GM18858 (cell line): ENCODE data around the gene GAS2L3.
"Not testable (repeated sequence)": the region's sequence is repeated elsewhere in the genome, so short reads cannot be mapped to it uniquely, and the experiment has no call there.

Experiments
- ATAC-seq: cut with Tn5 transposase; IDR thresholded peaks from one replicate; pipeline ENCODE4 v1.9.1; 2021; ENCODE audit not compliant: unreplicated experiment

The GAS2L3 gene

DNA sequence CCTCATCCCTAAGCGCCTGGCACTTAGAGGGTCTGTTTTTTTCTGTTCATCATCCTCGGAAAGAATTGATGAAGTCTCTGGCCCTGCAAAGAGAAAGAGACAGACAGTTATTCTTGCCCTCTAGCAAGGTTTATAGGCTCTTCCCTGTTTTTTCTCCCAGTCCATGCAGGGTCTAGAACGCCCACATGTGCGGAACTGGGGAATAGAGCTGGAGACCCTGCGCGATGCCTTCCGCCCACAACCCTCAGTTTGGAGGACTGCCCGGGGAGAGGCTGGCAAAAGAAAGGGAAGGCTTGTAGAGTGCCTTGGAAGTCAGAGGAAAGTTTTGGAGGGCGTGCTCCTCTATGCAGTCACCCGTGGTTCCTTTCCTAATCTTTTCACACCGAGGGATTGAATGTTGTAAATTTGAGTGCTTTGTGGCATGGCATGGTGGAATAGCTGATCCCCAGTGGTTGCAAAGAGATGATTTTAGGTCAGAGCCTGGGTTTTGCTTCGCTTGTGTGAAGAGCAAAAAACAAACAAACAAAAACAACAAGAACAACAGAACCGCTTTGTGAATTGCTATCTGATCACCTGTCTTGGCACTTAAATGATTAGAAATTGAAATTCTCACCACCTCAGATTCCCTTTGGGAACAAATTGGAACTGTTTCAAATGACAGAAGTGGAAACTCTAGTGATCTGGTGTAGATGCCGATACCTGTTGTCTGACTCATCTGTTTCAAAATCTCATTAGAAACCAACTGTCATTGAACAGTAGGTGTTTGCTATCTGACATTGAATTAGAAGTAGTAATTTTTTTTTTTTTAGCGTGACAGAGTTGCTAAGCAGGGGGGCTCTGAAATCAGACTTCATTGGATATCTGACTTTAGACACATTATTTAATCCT lies 947 bp downstream of the GAS2L3 start:
- ATAC-seq: no peak

DNA sequence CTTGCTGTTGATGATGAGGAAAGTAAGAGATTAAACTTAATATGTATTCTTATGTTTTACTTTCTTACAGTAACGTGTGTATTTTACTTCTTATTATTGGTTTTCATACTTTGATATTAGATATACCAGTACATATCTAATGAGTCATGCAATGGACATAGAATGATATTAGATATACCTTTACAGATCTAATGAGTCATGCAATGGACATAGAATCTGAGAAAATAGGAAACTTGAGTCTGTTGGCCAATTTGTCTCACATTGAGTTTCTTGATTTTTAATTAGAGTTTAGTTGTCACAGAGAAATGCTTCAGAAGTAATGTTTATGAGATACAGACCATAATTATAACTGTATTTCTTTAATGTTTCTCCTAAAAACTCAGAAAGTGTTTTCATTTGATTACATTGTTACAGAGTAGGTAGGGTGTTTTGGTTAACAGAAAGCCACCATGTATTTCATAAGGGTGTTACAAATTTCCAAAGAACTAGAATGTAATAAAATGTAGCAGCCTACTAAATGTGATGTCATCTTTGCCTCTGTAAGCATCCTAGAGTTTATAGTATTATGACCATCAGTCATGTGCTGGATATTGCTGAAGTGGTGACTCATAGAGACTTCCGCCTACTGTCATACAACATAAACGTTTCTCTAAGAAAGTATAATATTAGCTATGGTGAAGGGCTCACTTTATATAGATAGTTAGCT lies 3.0 kb downstream of the GAS2L3 start:
- no peak for ATAC-seq

DNA sequence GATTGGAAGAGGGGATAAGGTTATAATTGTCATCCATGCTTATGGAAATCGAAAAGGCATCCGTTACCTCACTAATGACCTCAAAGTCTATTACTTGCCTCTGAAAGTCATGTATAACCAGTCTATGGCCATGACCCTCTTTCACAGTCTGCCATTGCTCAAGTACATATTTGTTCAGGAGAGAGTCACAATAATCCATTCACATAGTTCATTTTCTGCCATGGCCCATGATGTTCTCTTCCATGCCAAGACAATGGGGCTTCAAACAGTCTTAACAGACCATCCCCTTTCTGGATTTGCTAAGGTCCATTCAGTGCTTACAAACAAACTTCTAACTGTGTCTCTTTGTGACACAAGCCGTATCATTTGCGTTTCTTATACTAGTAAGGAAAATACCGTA lies 5.4 kb downstream of the GAS2L3 start:
- no peak for ATAC-seq

DNA sequence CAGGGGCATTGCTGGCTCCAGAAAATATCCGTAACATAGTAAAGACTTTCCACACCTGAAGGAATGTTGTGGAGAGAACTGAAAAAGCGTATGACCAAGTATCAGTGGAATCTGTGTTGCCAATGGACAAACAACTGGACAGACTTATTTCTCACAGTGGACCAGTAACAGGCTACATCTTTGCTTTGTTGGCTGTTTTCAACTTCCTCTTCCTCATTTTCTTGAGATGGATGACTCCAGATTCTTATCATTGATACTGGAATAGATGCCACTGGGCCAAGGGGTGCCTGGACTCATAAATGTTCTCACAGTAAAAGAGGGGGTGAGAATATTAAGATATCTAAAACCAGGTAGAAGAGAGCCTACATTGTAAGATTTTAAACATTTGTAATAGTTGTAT lies 6.4 kb downstream of the GAS2L3 start:
- no peak for ATAC-seq

DNA sequence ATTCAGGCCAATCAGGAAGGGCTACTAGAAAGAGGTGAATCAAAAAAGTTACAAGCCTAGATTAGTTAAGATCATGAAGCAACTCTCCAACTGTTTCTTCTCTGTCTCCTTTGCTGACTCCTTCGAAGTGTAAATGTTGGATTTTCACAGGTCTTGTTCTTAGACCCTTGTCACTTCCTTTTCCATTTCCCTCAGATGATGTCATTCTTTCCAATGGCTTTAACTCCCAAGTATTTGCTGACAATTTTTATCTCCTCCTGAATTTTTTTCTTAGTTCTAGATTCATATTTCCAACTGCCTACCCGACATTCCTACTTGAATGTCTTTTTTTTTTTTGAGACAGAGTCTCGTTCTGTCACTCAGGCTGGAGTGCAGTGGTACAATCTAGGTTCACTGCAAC lies 10.8 kb downstream of the GAS2L3 start:
- no peak for ATAC-seq

DNA sequence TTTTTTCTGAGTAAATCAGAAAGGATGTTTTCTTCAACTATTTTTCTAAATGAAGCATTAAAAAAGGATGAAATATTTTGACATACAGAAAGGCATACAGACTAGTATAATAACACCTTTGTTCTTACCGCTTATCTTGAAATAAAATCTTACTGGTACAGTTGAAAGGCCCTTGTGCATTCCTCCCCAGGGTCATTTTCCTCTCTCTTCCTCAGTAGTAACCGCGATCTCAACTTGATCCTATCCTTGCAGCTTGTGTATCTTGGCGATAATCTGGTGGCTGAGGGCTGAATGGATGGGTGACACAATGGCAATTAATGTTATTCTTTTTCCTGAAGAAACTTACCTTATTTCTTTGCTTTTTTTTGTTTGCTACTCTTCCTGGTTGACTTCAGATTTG lies 18.5 kb downstream of the GAS2L3 start:
- ATAC-seq: no peak

DNA sequence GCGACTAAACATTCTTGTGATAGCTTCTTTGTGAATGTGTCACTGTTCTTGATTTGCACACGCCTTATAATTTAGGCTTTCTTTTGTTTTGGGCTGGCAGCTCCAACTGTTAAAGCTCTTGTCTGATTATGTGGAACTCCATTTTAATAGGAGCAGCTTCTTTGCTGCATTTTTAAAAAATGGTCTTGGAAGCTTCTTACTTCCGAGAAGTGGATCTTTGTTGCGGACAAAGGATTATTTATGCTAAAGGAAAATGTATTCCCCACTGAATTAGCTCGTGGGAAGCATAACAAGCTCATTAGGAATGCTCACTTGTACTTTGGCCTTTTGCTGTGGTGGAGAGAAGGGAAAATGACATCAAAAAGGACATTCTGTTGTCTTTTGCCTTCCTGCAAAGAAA lies 20.0 kb downstream of the GAS2L3 start:
- ATAC-seq: no peak

DNA sequence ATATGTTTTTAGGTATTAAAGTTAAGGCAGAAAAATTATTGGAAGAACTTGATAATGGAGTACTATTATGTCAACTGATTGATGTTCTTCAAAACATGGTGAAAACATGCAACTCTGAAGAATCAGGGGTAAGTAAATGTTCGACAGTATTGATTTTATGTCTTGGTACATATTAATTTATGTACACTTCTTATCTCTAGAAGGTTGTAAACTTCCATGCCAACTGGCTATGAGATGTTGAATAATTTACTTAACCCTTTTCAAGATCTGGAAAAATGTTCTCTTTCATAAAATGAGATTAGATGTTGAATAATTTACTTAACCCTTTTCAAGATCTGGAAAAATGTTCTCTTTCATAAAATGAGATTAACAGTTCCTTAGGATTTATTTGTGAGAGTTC lies 28.1 kb downstream of the GAS2L3 start:
- no peak for ATAC-seq

DNA sequence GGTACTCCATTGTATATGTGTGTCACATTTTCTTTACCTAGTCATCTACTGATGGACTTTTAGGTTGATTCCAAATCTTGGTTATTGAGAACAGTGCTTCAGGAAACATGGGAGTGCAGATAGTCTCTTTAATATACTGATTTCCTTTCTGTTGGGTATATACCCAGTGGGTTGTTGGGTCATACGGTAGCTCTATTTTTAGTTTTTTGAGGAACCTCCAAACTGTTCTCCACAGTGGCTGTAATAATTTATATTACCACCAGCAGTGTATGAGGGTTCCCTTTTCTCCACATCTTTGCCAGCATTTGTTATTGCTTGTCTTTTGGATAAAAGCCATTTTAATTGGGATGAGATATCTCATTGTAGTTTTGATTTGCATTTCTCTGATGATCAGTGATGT lies 29.5 kb downstream of the GAS2L3 start:
- ATAC-seq: not testable (repeated sequence)

DNA sequence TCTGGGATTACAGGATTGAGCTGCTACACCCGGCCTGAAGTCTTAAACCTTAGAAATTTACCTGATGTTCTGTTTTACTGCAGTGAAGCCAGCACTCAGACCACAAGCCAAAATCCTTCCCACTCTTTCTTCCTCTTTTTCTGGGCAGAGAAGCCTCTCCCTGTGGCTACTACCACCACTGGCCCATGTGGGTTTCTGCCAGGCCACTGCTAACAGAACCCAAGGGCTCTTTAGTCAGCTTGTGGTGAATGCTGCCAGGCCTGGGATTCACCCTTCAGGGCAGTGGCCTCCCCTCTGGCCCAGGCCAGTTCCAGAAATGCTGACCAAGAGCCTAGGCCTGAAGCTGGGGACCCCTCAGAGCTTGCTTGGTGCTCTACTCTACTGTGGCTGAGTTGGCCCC lies 35.3 kb downstream of the GAS2L3 start:
- no peak for ATAC-seq

DNA sequence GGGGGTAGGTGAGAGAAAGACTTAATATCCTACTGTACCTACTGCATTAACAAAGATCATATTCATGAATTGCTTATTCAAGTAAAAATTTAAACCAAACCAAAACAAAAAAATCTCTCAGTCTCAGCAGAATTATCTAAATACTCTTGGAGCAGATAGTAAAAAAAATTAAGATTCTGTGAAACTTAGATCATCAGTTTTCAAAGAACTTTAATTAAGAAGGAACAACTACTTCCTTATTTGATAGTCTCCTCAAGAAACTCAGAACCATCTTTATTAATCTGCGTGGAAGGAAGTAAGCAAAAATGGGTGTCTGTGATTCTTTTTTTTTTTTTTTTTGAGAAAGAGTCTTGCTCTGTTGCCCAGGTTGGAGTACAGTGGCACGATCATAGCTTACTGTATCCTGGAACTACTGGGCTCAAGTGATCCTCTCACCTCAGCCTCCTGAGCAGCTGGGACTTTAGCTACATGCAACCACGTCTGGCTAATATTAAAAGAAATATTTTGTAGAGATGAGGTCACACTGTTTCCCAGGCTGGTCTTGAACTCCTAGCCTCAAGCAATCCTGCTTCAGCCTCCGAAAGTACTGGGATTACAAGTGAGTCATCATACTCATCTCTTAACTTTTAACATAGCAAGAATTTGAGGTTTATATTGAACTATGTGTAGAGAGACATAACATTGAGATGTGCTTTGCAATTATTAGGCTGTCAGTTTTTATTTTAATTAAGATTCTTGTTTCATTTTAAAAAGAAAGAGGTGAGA lies 37.4 kb downstream of the GAS2L3 start:
- no peak for ATAC-seq

DNA sequence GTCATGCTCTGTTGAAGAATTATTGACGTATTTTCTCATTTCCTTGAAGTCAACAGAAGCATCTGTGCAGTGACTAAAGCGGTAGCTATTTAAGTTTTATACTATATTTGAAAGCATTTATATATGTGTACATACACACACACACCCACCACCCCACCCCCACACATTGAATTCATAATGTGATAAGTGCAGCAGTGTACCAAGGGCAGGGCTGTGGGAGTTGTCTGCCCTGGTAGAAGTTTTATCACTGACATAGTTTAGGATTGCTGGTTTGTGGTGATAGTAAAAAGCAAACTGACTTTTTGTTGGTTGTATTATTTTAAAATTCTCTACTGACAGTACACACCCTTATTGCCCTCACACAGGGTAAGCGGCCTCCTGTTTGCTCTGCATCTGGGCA lies 39.1 kb downstream of the GAS2L3 start:
- no peak for ATAC-seq

DNA sequence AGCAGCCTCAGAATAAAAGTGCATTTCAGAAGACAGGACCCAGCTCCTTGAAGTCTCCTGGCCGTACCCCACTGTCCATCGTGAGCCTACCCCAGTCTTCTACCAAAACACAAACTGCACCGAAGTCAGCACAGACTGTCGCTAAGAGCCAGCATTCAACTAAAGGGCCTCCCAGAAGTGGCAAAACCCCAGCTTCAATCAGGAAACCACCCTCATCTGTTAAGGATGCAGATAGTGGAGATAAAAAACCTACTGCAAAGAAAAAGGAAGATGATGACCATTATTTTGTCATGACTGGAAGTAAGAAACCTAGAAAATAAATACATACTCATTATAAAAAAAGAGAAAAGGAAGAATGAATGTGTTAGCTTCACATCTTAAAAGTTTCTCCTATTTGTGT lies 51.1 kb downstream of the GAS2L3 start:
- ATAC-seq: no peak

DNA sequence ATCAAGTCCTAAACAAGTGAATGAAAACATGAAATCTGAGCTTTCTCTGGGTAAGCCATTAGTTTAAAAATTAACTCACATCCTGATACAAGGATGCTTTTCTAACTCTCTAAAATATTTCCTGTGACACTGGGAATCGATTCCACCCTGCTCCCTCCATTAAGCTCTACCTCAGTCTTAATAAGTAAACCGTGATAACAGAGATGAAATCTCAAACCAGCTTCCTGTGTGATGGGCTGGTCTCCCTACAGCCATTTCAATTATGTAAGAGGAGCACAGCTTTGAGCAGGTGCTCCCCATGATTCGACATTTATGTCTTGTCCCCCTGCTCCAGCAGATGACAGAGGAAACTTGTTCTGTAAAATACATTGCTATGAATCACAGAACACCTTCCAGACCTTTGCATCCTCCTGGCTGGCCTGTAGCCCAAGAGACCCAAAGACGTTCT lies 59.0 kb downstream of the GAS2L3 start:
- no peak for ATAC-seq

DNA sequence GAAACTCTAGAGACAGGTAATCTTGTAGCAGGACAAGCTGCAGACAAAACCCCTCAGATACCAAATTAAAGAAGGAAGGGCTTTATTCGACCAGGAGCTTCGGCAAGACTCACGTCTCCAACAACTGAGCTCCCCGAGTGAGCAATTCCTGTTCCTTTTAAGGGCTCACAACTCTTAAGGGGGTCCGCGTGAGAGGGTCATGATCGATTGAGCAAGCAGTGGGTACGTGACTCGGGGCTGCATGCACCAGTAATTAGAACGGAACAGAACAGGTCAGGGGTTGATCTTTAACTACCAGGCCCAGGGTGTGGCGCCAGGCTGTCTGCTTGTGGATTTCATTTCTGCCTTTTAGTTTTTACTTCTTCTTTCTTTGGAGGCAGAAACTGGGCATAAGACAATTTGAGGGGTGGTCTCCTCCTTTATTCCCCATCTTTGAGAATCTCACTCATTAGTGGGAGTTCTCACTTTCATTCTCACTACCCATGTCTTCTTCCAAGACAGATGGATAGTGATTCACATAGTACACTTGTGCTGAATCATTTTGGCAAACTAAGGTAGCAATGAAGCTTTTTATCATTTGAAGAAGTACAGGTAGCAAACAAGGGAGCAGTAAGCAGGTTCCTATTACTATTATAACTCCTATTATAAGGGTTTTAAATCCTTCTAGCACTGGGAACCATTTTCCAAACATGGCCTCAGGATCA lies 59.8 kb downstream of the GAS2L3 start:
- ATAC-seq: not testable (repeated sequence)

DNA sequence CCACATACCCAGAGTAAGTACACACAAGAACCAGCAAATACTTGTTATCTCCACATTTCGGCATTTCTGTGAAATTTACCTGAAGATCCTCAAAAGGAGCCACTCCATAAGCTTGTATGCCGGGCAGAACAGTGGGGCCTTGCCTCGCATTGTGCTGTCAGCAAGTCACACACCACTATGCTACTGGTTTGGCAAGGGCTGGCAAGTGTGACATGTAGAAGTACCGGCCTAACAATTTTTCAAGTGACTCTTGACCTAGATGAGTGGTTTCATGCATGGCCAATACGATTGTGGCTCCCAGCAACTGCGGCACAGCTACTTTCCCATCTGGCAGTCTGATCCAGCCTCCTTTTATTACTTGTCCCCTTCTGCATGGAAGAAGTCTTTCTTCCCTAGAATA lies 69.8 kb downstream of the GAS2L3 start:
- no peak for ATAC-seq

DNA sequence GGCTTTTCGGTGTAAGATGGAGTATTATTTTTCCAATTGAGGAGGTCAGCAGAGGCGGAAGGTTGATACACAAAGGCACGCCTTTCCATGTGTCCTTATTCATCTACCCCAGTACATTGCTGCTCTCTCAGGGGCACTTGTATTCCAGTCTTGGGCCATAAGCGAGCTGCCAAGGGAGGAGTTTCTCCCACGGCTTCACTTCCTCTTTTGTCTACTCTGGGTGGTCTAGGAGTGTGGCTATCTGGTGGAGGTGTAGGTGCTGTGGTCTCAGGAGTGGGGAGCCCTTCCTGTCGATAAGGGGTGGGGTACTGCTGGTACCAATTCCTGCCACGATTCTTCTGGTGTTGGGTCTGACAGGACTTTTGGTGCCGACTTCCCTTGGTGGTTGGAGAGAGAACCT lies 73.4 kb downstream of the GAS2L3 start:
- ATAC-seq: no peak

DNA sequence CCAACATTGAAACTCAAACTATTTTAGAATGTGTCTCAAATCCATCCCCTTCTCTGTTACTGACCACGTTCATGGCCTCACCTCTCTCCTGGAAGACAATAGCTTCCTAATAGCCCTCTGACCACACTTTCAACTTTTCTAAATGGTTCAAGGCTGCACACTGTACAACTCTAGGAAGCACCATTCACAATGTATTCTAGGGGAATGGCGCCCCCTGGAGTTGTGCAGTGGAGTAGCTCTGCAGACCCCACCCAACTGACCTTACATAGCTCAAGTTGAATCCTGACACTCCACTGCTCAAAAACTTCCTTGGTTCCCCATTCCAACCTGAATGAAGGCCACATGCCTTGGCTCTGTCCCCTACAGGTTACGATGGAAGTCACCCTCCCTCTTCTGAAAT lies 77.6 kb downstream of the GAS2L3 start:
- no peak for ATAC-seq

DNA sequence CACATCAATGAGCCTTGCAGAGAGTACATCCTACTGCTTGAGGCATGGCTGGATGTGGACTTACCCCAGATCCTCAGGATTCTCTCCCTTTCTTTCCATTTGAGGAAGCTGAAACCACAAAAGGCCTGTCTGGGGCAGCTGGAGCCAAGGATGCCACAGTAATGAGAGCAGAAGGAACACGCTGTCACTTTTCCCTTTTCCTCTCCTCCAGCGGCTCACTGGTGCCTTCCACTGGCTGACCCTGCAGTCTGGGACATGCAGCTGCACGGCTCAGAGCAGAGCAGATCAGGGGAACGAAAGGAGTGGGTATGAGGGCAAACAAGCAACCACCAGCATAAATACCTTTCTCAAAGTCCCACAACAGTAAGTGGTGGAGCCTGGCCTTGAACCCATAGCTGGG lies 78.2 kb downstream of the GAS2L3 start:
- ATAC-seq: no peak

DNA sequence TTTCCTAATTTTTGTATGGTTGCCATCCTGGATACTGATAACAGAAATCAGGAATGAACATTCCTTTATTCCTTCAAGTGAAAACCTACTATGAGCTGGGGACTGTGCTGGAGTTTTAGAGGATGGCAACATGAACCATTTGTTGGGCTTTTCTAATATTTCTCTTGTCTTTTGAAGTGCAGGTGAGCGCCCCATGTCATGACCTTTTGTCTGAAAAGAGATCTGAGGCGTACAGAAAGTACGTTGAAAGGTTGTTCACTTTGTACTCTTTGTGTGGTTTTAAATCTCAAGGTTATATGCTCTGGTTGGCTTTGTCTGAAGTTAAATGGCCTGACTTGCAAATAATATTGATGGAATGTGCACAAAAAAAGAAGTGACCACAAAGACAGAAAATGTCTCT lies 79.0 kb downstream of the GAS2L3 start:
- ATAC-seq: no peak

DNA sequence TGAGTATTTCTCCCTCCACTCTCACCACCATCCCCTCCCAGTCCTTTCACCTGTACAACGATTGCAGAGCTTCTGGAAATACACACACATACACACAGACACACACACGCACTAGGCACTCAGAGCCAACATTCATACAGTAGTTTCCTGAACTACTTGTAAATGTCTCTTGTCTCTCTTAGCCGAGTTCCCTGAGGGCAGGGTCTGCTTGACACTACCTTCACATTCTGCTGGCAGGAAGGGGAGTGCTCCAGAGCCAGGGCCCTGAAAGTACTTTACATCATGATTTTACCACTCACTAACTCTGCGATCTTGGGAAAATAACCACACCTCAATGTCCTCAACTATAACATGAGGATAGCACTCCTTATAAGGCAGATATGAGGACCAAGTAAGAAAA lies 82.7 kb downstream of the GAS2L3 start:
- ATAC-seq: no peak
